Ishikawa (cell line): ENCODE measurements around the gene DHCR7.

Experiments
- CEBPB ChIP-seq: IDR thresholded peaks from 2 replicates; pipeline ENCODE4 v1.6.1; 2012
- CREB1 ChIP-seq: IDR thresholded peaks from 2 replicates; pipeline ENCODE4 v1.6.1; 2012; ENCODE audit warnings: low read depth
- EGR1 ChIP-seq: IDR thresholded peaks from 2 replicates; pipeline ENCODE4 v1.6.1; 2012
- EP300 ChIP-seq: IDR thresholded peaks from 2 replicates; pipeline ENCODE4 v1.6.1; 2012; ENCODE audit warnings: borderline replicate concordance
- FOXM1 ChIP-seq: IDR thresholded peaks from 2 replicates; pipeline ENCODE4 v1.6.1; 2012; ENCODE audit warnings: low read depth, borderline replicate concordance
- MAX ChIP-seq: IDR thresholded peaks from 2 replicates; pipeline ENCODE4 v1.6.1; 2012
- NFIC ChIP-seq: IDR thresholded peaks from 2 replicates; pipeline ENCODE4 v1.6.1; 2012
- RAD21 ChIP-seq: IDR thresholded peaks from 2 replicates; pipeline ENCODE4 v1.6.1; 2012; ENCODE audit warnings: low read depth
- REST ChIP-seq: IDR thresholded peaks from 2 replicates; pipeline ENCODE4 v1.6.1; 2012; ENCODE audit warnings: low read depth, mild to moderate bottlenecking
- TAF1 ChIP-seq: IDR thresholded peaks from 2 replicates; pipeline ENCODE4 v1.6.1; 2012; ENCODE audit warnings: low read depth, mild to moderate bottlenecking
- TCF12 ChIP-seq: IDR thresholded peaks from 2 replicates; pipeline ENCODE4 v1.6.1; 2012; ENCODE audit warnings: low read depth
- TEAD4 ChIP-seq: IDR thresholded peaks from 2 replicates; pipeline ENCODE4 v1.6.1; 2012
- USF1 ChIP-seq: IDR thresholded peaks from 2 replicates; pipeline ENCODE4 v1.6.1; 2012
- YY1 ChIP-seq: IDR thresholded peaks from 2 replicates; pipeline ENCODE4 v1.6.1; 2012; ENCODE audit warnings: low read depth
- ZBTB7A ChIP-seq: IDR thresholded peaks from 2 replicates; pipeline ENCODE4 v1.6.1; 2012; ENCODE audit warnings: low read depth

Gene DHCR7

GRCh38 chr11:71491940-71492339 lies 43.7 kb upstream of the DHCR7 start:
- TF ChIP-seq CEBPB (no peak), TEAD4 (no peak), YY1 (no peak), EP300 (no peak), RAD21 (no peak), USF1 (no peak), TAF1 (no peak), EGR1 (no peak), ZBTB7A (no peak), FOXM1 (no peak), CREB1 (no peak)

- TF ChIP-seq TEAD4 (no peak), NFIC (no peak), FOXM1 (no peak), TAF1 (no peak), CEBPB (no peak), USF1 (no peak), CREB1 (no peak), RAD21 (no peak)
These were observed 43.3 kb upstream of the DHCR7 start for GRCh38 chr11:71491531-71491930.

GRCh38 chr11:71490731-71491390 lies 42.7 kb upstream of the DHCR7 start:
- TF ChIP-seq FOXM1 (no peak), YY1 (no peak), TAF1 (no peak), TEAD4 (no peak), USF1 (no peak), CREB1 (no peak), EGR1 (no peak), MAX (no peak), REST (no peak), RAD21 (no peak)

- TF ChIP-seq USF1 (no peak), TAF1 (no peak), CREB1 (no peak), ZBTB7A (no peak), TCF12 (no peak), RAD21 (no peak), FOXM1 (no peak), EP300 (no peak), MAX (no peak), EGR1 (no peak)
These were observed 42.0 kb upstream of the DHCR7 start for GRCh38 chr11:71490044-71490730.

- TF ChIP-seq TAF1: no peak
- TF ChIP-seq RAD21: no peak
- TF ChIP-seq MAX: no peak
These were observed 41.3 kb upstream of the DHCR7 start for GRCh38 chr11:71489311-71490043.

- TF ChIP-seq REST: no peak
- no peak for TF ChIP-seq TAF1
- no peak for TF ChIP-seq EGR1
- no peak for TF ChIP-seq FOXM1
- no peak for TF ChIP-seq YY1
- no peak for TF ChIP-seq CREB1
- TF ChIP-seq RAD21: no peak
- TF ChIP-seq TCF12: no peak
- TF ChIP-seq CEBPB: no peak
- TF ChIP-seq USF1: no peak
- TF ChIP-seq EP300: no peak
- TF ChIP-seq MAX: no peak
- no peak for TF ChIP-seq TEAD4
- no peak for TF ChIP-seq ZBTB7A
These were observed 40.6 kb upstream of the DHCR7 start for GRCh38 chr11:71488681-71489270.
